IMR-90 (cell line): Measurements from ENCODE around the gene FGF4. TPM values are rescaled to one million over a fixed set of nuclear protein-coding genes. Genes with fewer than 3 reads are reported as not detected.

Source experiments
- ATAC-seq: fragments of 200-7000 bp; cut with Tn5 transposase; 2 replicates; pipeline ENCODE4 v1.9.1; 2020; ENCODE audit warnings: low read depth, mild to moderate bottlenecking, moderate library complexity
- BruUV-seq: library from RNA; stranded (reverse); fragments of 400-500 nt; replicated peaks from 2 replicates; lab custom pipeline; 2021; lab: Mats Ljungman, UMichigan
- CTCF ChIA-PET: fragments of 300-600 bp; formaldehyde crosslinking; extraction: SDS; loops from one replicate; lab custom pipeline; 2021; ENCODE audit warnings: antibody characterized with exemption; lab: Yijun Ruan, JAX
- POLR2A ChIA-PET: fragments of 300-600 bp; sonication (Branson Sonifier 250); formaldehyde crosslinking; loops from one replicate; lab custom pipeline; 2022; ENCODE audit warnings: antibody characterized with exemption; ENCODE audit not compliant: unreplicated experiment; lab: Charles Lee
- DNase-seq: peaks from one replicate; pipeline ENCODE4 v3.0.0; 2013
- H2AFZ ChIP-seq: replicated peaks from 2 replicates; pipeline ENCODE3; 2013; ENCODE audit warnings: low read length, mild to moderate bottlenecking; ENCODE audit not compliant: poor library complexity
- H2AK5ac ChIP-seq: 2 replicates; pipeline ENCODE4 v1.6.1; 2013; ENCODE audit warnings: low read depth, low read length, inconsistent platforms
- H2AK9ac ChIP-seq: replicated peaks from 2 replicates; pipeline ENCODE3; 2013; ENCODE audit warnings: mild to moderate bottlenecking, low read depth, low read length, moderate library complexity; ENCODE audit not compliant: poor library complexity
- H2BK120ac ChIP-seq: 2 replicates; pipeline ENCODE4 v1.6.1; 2013; ENCODE audit warnings: low read depth, low read length, inconsistent platforms
- H2BK15ac ChIP-seq: 3 replicates; pipeline ENCODE4 v1.6.1; 2013; ENCODE audit warnings: low read depth, low read length, inconsistent platforms
- H2BK20ac ChIP-seq: 2 replicates; pipeline ENCODE4 v1.6.1; 2013; ENCODE audit warnings: low read depth, mild to moderate bottlenecking, inconsistent platforms, low read length, moderate library complexity
- H2BK5ac ChIP-seq: 2 replicates; pipeline ENCODE4 v1.6.1; 2013; ENCODE audit warnings: mild to moderate bottlenecking, low read depth, low read length, inconsistent platforms; ENCODE audit not compliant: poor library complexity, severe bottlenecking
- H3K14ac ChIP-seq: replicated peaks from 2 replicates; pipeline ENCODE4 v1.6.1; 2013; ENCODE audit warnings: low read depth, low read length, inconsistent platforms
- H3K18ac ChIP-seq: 2 replicates; pipeline ENCODE4 v1.6.1; 2013; ENCODE audit warnings: low read depth, low read length, control low read depth
- H3K23ac ChIP-seq: 2 replicates; pipeline ENCODE4 v1.6.1; 2013; ENCODE audit warnings: low read depth, low read length, inconsistent platforms
- H3K27ac ChIP-seq: 2 replicates; pipeline ENCODE4 v1.5.1; 2013; ENCODE audit warnings: mild to moderate bottlenecking, control low read depth, low read length; ENCODE audit not compliant: insufficient read depth
- H3K27me3 ChIP-seq: 2 replicates; pipeline ENCODE4 v1.6.1; 2013; ENCODE audit warnings: low read length; ENCODE audit not compliant: control insufficient read depth, insufficient read depth
- H3K36me3 ChIP-seq: 2 replicates; pipeline ENCODE4 v1.6.1; 2013; ENCODE audit warnings: low read length, mixed read lengths; ENCODE audit not compliant: control insufficient read depth, insufficient read depth
- H3K4ac ChIP-seq: 2 replicates; pipeline ENCODE4 v1.6.1; 2013; ENCODE audit warnings: low read depth, low read length, inconsistent platforms
- H3K4me1 ChIP-seq: 2 replicates; pipeline ENCODE4 v1.6.1; 2013; ENCODE audit warnings: low read length, mixed read lengths; ENCODE audit not compliant: control insufficient read depth, insufficient read depth
- H3K4me2 ChIP-seq: 2 replicates; pipeline ENCODE4 v1.6.1; 2013; ENCODE audit warnings: low read depth, mild to moderate bottlenecking, control low read depth, low read length, moderate library complexity
- H3K4me3 ChIP-seq: 2 replicates; pipeline ENCODE4 v1.5.1; 2013; ENCODE audit warnings: low read depth, mild to moderate bottlenecking, control low read depth, low read length, moderate library complexity; ENCODE audit not compliant: insufficient read depth
- H3K56ac ChIP-seq: 2 replicates; pipeline ENCODE4 v1.6.1; 2013; ENCODE audit warnings: low read length, inconsistent platforms; ENCODE audit not compliant: insufficient read depth; ENCODE audit errors: extremely low read depth
- H3K79me1 ChIP-seq, 2 experiments: 2 replicates each; pipeline ENCODE4 v1.6.1; 2013; ENCODE audit warnings: low read length in 2 of 2, inconsistent platforms in 1 of 2, low read depth in 1 of 2
- H3K9ac ChIP-seq: 2 replicates; pipeline ENCODE4 v1.6.1; 2013; ENCODE audit warnings: low read depth, low read length, control low read depth
- H3K9me1 ChIP-seq: 2 replicates; pipeline ENCODE4 v1.6.1; 2013; ENCODE audit warnings: low read length, inconsistent platforms; ENCODE audit not compliant: insufficient read depth
- H3K9me3 ChIP-seq: 2 replicates; pipeline ENCODE4 v1.6.1; 2013; ENCODE audit warnings: low read length; ENCODE audit not compliant: control insufficient read depth, insufficient read depth
- H4K20me1 ChIP-seq: 2 replicates; pipeline ENCODE4 v1.6.1; 2013; ENCODE audit warnings: low read length, inconsistent platforms; ENCODE audit not compliant: insufficient read depth
- H4K5ac ChIP-seq: 2 replicates; pipeline ENCODE4 v1.6.1; 2013; ENCODE audit warnings: mild to moderate bottlenecking, low read depth, low read length, control low read depth
- H4K8ac ChIP-seq, 2 experiments: 2 replicates each; pipeline ENCODE4 v1.6.1; 2013; ENCODE audit warnings: low read depth in 2 of 2, low read length in 2 of 2, control low read depth in 1 of 2, inconsistent platforms in 1 of 2
- H4K91ac ChIP-seq: 2 replicates; pipeline ENCODE4 v1.6.1; 2013; ENCODE audit warnings: low read depth, low read length, inconsistent platforms; ENCODE audit not compliant: insufficient read depth
- BHLHE40 ChIP-seq: fragments of 150-350 bp; IDR thresholded peaks from 2 replicates; pipeline ENCODE4 v1.6.1; 2016; ENCODE audit warnings: mild to moderate bottlenecking, low read depth, low read length
- CEBPB ChIP-seq: IDR thresholded peaks from 2 replicates; pipeline ENCODE4 v1.6.1; 2012; ENCODE audit warnings: low read depth, low read length, improper control_type of control experiment
- CHD1 ChIP-seq: IDR thresholded peaks from 2 replicates; pipeline ENCODE4 v1.6.1; 2012; ENCODE audit warnings: low read depth, low read length, improper control_type of control experiment
- CTCF ChIP-seq: conservative IDR thresholded peaks from 2 replicates; pipeline ENCODE4 v1.5.1; 2012; ENCODE audit warnings: mild to moderate bottlenecking, low read depth, low read length, improper control_type of control experiment
- MAFK ChIP-seq: IDR thresholded peaks from 2 replicates; pipeline ENCODE4 v1.6.1; 2012; ENCODE audit warnings: low read depth, low read length, improper control_type of control experiment
- MAZ ChIP-seq: IDR thresholded peaks from 2 replicates; pipeline ENCODE4 v1.6.1; 2012; ENCODE audit warnings: low read depth, mild to moderate bottlenecking, low read length, improper control_type of control experiment, moderate library complexity, borderline replicate concordance
- NFE2L2 ChIP-seq: fragments of 150-350 bp; IDR thresholded peaks from 2 replicates; pipeline ENCODE4 v1.6.1; 2016; ENCODE audit warnings: low read depth, mild to moderate bottlenecking, low read length
- SMC3 ChIP-seq: fragments of 150-350 bp; IDR thresholded peaks from 2 replicates; pipeline ENCODE4 v1.6.1; 2016; ENCODE audit warnings: low read depth, mild to moderate bottlenecking, antibody characterized with exemption, low read length, moderate library complexity
- USF2 ChIP-seq: fragments of 150-350 bp; IDR thresholded peaks from 2 replicates; pipeline ENCODE4 v1.6.1; 2017; ENCODE audit warnings: mild to moderate bottlenecking, antibody characterized with exemption, low read length, low read depth
- WGBS, 2 experiments: methylation state at CpG; one replicate each; pipeline versions ENCODE4 v1.1.5 to v1.1.7; 2013; ENCODE audit warnings: missing lambda C conversion rate in 2 of 2; ENCODE audit not compliant: insufficient read length in 1 of 2; ENCODE audit errors: extremely low coverage in 2 of 2; 5-methylcytosine and 5-hydroxymethylcytosine counted together
- dilution Hi-C: fragments of 300-500 bp; cut with HindIII; formaldehyde crosslinking; loops from one replicate; pipeline ENCODE4 v1.14.3; 2018; ENCODE audit warnings: low sequenced_read_pairs; ENCODE audit not compliant: unreplicated experiment
- in situ Hi-C: fragments of 300-500 bp; cut with MboI; formaldehyde crosslinking; loops from 3 replicates; pipeline ENCODE4 v1.14.3; 2019; ENCODE audit warnings: low sequenced_read_pairs, inconsistent platforms, mixed read lengths
- intact Hi-C: fragments of 100-400 bp; cut with micrococcal nuclease; formaldehyde crosslinking; loops from 2 replicates; pipeline ENCODE4 v1.10.0; 2022
- polyA plus RNA-seq, 3 experiments: library from polyadenylated mRNA; depleted of rRNA; stranded (reverse); fragments of >200 nt; gene quantifications; 2 replicates each; pipeline ENCODE4 v1.2.3, GENCODE V29; 2012; ENCODE audit warnings: low replicate concordance in 1 of 3
- total RNA-seq: library from RNA; depleted of rRNA; stranded (reverse); fragments of >200 nt; gene quantifications from 2 replicates; pipeline ENCODE4 v1.2.3, GENCODE V29; 2012

The FGF4 gene
- total and polyA plus RNA-seq, 2 of the 4 experiments (the other 2 are of a cell fraction): not detected

- Histone ChIP-seq H2BK5ac (no peak overlapping the region), H4K91ac (no peak overlapping the region), H3K79me1 (no peaks in the 10 kb centered on the region), H3K9me3 (peaks cover 9% of the 10 kb centered on the region), H3K4me3 (no peak overlapping the region), H2BK15ac (no peak overlapping the region), H3K14ac (no peak overlapping the region), H4K8ac (no peak overlapping the region), H3K4ac (no peak overlapping the region), H4K20me1 (no peaks in the 10 kb centered on the region; the same call in 1 of the 2 replicates), H3K36me3 (no peaks in the 10 kb centered on the region), H4K5ac (no peak overlapping the region), H2AFZ (no peak overlapping the region), H3K27me3 (peaks cover 78% of the 10 kb centered on the region), H3K23ac (no peak overlapping the region), H2BK120ac (no peak overlapping the region), H3K9ac (no peak overlapping the region), H3K4me2 (no peak overlapping the region), H3K56ac (no peak overlapping the region), H2BK20ac (no peak overlapping the region), H3K27ac (no peak overlapping the region), H3K18ac (no peak overlapping the region), H3K9me1 (no peaks in the 10 kb centered on the region), H2AK5ac (no peak overlapping the region), H2AK9ac (no peak overlapping the region), H3K4me1 (no peaks in the 10 kb centered on the region)
- BruUV-seq: no TSS peak
- ChIA-PET POLR2A (no interaction called here), CTCF (interaction anchor here (0.6 kb wide), 1 partner anchor 29 kb away, joined by 3 read pairs; no protein-coding TSS in a partner anchor)
- ATAC-seq: no peak
- in situ Hi-C loops: no loop called here
- no peak for DNase-seq
- dilution Hi-C loops: no loop called here
- intact Hi-C loops: no loop called here
- TF ChIP-seq SMC3 (no peak), CHD1 (no peak), CTCF (no peak), BHLHE40 (no peak), CEBPB (no peak), MAZ (no peak), USF2 (no peak), NFE2L2 (no peak), MAFK (no peak)
- no CpG with 5 or more reads among the region's 5 CpGs for WGBS, 2 experiments
These were observed 4.6 kb downstream of the FGF4 start for GRCh38 chr11:69770540-69770939.
